Measurements from ENCODE around the gene MPZL2. TPM values are rescaled to one million over a fixed set of nuclear protein-coding genes. Genes with fewer than 3 reads are reported as not detected.

The MPZL2 gene
- total and polyA plus RNA-seq, 2 of the 13 experiments (the other 11 are each of a cell fraction or from before 2014, with no cell fraction given): 27.9 to 53.7 TPM

DNA sequence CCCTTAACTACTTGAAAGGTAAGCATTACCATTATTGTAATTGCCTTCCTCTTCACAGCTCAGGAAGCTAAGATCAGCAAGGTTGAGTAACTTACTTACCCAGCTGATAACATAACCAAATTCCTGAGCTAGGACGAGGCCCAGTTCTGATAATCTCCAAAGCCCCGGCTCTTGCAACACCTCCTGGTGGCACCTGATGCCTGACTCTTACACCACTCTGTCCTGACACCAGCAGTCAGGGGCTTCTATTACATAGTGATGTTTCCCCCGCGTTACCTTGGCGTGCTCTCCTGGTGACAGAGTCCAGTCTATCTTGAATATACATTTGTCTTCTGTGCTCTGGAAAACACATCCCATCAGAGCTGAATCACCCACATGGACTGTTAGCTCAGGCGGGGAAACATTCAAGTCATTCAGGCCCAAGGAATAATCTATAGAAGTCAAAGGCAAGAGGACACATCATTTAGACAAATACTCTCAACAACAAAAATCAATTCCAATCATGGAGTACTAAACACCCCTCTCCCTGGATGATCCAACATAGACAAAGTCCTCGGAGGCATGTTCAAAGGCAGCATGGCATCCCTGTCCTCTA is 51.9 kb downstream of the MPZL2 start (continued):
- TF ChIP-seq, protein P1, sequence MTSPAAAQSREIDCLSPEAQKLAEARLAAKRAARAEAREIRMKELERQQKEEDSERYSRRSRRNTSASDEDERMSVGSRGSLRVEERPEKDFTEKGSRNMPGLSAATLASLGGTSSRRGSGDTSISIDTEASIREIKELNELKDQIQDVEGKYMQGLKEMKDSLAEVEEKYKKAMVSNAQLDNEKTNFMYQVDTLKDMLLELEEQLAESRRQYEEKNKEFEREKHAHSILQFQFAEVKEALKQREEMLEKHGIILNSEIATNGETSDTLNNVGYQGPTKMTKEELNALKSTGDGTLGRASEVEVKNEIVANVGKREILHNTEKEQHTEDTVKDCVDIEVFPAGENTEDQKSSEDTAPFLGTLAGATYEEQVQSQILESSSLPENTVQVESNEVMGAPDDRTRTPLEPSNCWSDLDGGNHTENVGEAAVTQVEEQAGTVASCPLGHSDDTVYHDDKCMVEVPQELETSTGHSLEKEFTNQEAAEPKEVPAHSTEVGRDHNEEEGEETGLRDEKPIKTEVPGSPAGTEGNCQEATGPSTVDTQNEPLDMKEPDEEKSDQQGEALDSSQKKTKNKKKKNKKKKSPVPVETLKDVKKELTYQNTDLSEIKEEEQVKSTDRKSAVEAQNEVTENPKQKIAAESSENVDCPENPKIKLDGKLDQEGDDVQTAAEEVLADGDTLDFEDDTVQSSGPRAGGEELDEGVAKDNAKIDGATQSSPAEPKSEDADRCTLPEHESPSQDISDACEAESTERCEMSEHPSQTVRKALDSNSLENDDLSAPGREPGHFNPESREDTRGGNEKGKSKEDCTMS (CRISPR knock-in tag; conservative IDR thresholded peaks at IDR 0.05): no peak
- TF ChIP-seq, protein P2, sequence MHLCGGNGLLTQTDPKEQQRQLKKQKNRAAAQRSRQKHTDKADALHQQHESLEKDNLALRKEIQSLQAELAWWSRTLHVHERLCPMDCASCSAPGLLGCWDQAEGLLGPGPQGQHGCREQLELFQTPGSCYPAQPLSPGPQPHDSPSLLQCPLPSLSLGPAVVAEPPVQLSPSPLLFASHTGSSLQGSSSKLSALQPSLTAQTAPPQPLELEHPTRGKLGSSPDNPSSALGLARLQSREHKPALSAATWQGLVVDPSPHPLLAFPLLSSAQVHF (CRISPR knock-in tag; IDR thresholded peaks at IDR 0.05): no peak
- TF ChIP-seq ZNF891 (CRISPR knock-in tag; IDR thresholded peaks at IDR 0.05): no peak
- peak; percentile 55; the same call in 1 of the 2 replicates for TF ChIP-seq SMC3 (IDR thresholded peaks at IDR 0.05; ENCODE audit: low read length)
- TF ChIP-seq HNF4G (IDR thresholded peaks at IDR 0.05; ENCODE audit: borderline replicate concordance, low read depth, low read length): peak; percentile 79
- peak; percentile 87 for TF ChIP-seq HNF4G (CRISPR knock-in tag; IDR thresholded peaks at IDR 0.05; ENCODE audit: borderline replicate concordance, low read depth)
- TF ChIP-seq, protein P3, sequence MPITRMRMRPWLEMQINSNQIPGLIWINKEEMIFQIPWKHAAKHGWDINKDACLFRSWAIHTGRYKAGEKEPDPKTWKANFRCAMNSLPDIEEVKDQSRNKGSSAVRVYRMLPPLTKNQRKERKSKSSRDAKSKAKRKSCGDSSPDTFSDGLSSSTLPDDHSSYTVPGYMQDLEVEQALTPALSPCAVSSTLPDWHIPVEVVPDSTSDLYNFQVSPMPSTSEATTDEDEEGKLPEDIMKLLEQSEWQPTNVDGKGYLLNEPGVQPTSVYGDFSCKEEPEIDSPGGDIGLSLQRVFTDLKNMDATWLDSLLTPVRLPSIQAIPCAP (CRISPR knock-in tag; IDR thresholded peaks at IDR 0.05; ENCODE audit: low read depth): no peak
- TF ChIP-seq MTA1 (CRISPR knock-in tag; IDR thresholded peaks at IDR 0.05; ENCODE audit: borderline replicate concordance): peak; percentile 87
- TF ChIP-seq ZNF17 (CRISPR knock-in tag; IDR thresholded peaks at IDR 0.05): no peak
- TF ChIP-seq ATF1 (CRISPR knock-in tag; IDR thresholded peaks at IDR 0.05): peak; percentile 67
- TF ChIP-seq ZNF790 (CRISPR knock-in tag; IDR thresholded peaks at IDR 0.05; ENCODE audit: borderline replicate concordance): no peak; the same call in 1 of the 2 replicates
- peak; percentile 94 for TF ChIP-seq ZBTB7B (CRISPR knock-in tag; IDR thresholded peaks at IDR 0.05)
- TF ChIP-seq MXI1 (IDR thresholded peaks at IDR 0.05; ENCODE audit: borderline replicate concordance, low read depth, low read length): peak; percentile 74; the same call in 1 of the 3 replicates
- no peak for TF ChIP-seq ZSCAN22 (CRISPR knock-in tag; IDR thresholded peaks at IDR 0.05)
- TF ChIP-seq, protein P4, sequence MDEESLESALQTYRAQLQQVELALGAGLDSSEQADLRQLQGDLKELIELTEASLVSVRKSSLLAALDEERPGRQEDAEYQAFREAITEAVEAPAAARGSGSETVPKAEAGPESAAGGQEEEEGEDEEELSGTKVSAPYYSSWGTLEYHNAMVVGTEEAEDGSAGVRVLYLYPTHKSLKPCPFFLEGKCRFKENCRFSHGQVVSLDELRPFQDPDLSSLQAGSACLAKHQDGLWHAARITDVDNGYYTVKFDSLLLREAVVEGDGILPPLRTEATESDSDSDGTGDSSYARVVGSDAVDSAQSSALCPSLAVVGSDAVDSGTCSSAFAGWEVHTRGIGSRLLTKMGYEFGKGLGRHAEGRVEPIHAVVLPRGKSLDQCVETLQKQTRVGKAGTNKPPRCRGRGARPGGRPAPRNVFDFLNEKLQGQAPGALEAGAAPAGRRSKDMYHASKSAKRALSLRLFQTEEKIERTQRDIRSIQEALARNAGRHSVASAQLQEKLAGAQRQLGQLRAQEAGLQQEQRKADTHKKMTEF (CRISPR knock-in tag; IDR thresholded peaks at IDR 0.05): peak; percentile 97
- peak; percentile 96 for TF ChIP-seq MEIS2 (CRISPR knock-in tag; IDR thresholded peaks at IDR 0.05)
- no peak for TF ChIP-seq JDP2 (CRISPR knock-in tag; IDR thresholded peaks at IDR 0.05; ENCODE audit: borderline replicate concordance)
- TF ChIP-seq, protein P5, sequence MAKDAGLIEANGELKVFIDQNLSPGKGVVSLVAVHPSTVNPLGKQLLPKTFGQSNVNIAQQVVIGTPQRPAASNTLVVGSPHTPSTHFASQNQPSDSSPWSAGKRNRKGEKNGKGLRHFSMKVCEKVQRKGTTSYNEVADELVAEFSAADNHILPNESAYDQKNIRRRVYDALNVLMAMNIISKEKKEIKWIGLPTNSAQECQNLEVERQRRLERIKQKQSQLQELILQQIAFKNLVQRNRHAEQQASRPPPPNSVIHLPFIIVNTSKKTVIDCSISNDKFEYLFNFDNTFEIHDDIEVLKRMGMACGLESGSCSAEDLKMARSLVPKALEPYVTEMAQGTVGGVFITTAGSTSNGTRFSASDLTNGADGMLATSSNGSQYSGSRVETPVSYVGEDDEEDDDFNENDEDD (CRISPR knock-in tag; IDR thresholded peaks at IDR 0.05; ENCODE audit: borderline replicate concordance): peak; percentile 61; the same call in 1 of the 2 replicates
- no peak for TF ChIP-seq ZFP62 (CRISPR knock-in tag; IDR thresholded peaks at IDR 0.05)
- TF ChIP-seq SALL2 (CRISPR knock-in tag; IDR thresholded peaks at IDR 0.05): peak; percentile 51; the same call in 1 of the 2 replicates
- TF ChIP-seq SKI (IDR thresholded peaks at IDR 0.05; ENCODE audit: partially characterized antibody): peak; percentile 61
- TF ChIP-seq KDM5B (CRISPR knock-in tag; IDR thresholded peaks at IDR 0.05; ENCODE audit: borderline replicate concordance): no peak; the same call in 1 of the 2 replicates
- TF ChIP-seq, protein P6, sequence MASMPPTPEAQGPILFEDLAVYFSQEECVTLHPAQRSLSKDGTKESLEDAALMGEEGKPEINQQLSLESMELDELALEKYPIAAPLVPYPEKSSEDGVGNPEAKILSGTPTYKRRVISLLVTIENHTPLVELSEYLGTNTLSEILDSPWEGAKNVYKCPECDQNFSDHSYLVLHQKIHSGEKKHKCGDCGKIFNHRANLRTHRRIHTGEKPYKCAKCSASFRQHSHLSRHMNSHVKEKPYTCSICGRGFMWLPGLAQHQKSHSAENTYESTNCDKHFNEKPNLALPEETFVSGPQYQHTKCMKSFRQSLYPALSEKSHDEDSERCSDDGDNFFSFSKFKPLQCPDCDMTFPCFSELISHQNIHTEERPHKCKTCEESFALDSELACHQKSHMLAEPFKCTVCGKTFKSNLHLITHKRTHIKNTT (CRISPR knock-in tag; IDR thresholded peaks at IDR 0.05): no peak
